ENCODE data around the gene UPF2. TPM values are rescaled to one million over a fixed set of nuclear protein-coding genes. Genes with fewer than 3 reads are reported as not detected.
A peak's percentile ranks its signal among the peaks of the same experiment; 100 is the strongest.
"Not testable (repeated sequence)": the region's sequence is repeated elsewhere in the genome, so short reads cannot be mapped to it uniquely, and the experiment has no call there.

UPF2 gene
- total and polyA plus RNA-seq, 12 donors: 5.1 to 24.3 (median 12.1) TPM

- no peak for TF ChIP-seq POLR2A (IDR thresholded peaks at IDR 0.05)
- no peak for TF ChIP-seq CTCF (IDR thresholded peaks at IDR 0.05)
- H3K4me1 ChIP-seq (replicated peaks in 1 of 2): no peaks in the 10 kb centered on the region
- no peak overlapping the region for H3K27ac ChIP-seq
- no peaks in the 10 kb centered on the region for H3K36me3 ChIP-seq (replicated peaks in 1 of 2)
- H3K27me3 ChIP-seq: no peaks in the 10 kb centered on the region
- no peak for DNase-seq
- intact Hi-C loops (cut with DNase I): no loop called here
- 95 to 100% (median 98%) methylated on average over 1 of the region's 1 CpG for WGBS, 4 donors
- no peaks in the 10 kb centered on the region for H3K9me3 ChIP-seq (replicated peaks in 1 of 3)
- no peak overlapping the region for H3K4me3 ChIP-seq
Measured at GRCh38 chr10:12013926-12014325, 28.7 kb downstream of the UPF2 start.

- H3K4me3 ChIP-seq; H3K27ac ChIP-seq; H3K27me3 ChIP-seq; intact Hi-C loops (cut with DNase I); H3K4me1 ChIP-seq (replicated peaks in 1 of 2); H3K36me3 ChIP-seq (replicated peaks in 1 of 2); H3K9me3 ChIP-seq (replicated peaks in 1 of 3): not testable (repeated sequence)
- peak in 1 of 7 donors; percentile 13 for DNase-seq
- WGBS, 4 donors: 93 to 97% (median 96%) methylated on average over 6 of the region's 6 CpGs
Measured at GRCh38 chr10:12013391-12013790, 29.2 kb downstream of the UPF2 start.

GRCh38 chr10:12010353-12010752 is 32.3 kb downstream of the UPF2 start:
- Histone ChIP-seq H3K9me3 (replicated peaks in 1 of 3) (no peaks in the 10 kb centered on the region), H3K27me3 (no peaks in the 10 kb centered on the region), H3K4me3 (no peak overlapping the region), H3K4me1 (replicated peaks in 1 of 2) (no peaks in the 10 kb centered on the region), H3K36me3 (replicated peaks in 1 of 2) (no peaks in the 10 kb centered on the region), H3K27ac (no peak overlapping the region)
- no peak for DNase-seq
- intact Hi-C loops (cut with DNase I): no loop called here
- 93 to 97% (median 95%) methylated on average over 4 of the region's 4 CpGs for WGBS, 4 donors
- TF ChIP-seq POLR2A (IDR thresholded peaks at IDR 0.05): no peak
- no peak for TF ChIP-seq CTCF (IDR thresholded peaks at IDR 0.05)

GRCh38 chr10:12008842-12009241 is 33.8 kb downstream of the UPF2 start:
- H3K9me3 ChIP-seq (replicated peaks in 1 of 3); H3K4me3 ChIP-seq; H3K4me1 ChIP-seq (replicated peaks in 1 of 2); DNase-seq; H3K27me3 ChIP-seq; H3K27ac ChIP-seq; intact Hi-C loops (cut with DNase I): not testable (repeated sequence)
- H3K36me3 ChIP-seq (replicated peaks in 1 of 2): peaks cover 0 to 10% of the 10 kb centered on the region in 2 donors

- H3K4me1 ChIP-seq (replicated peaks in 1 of 2): no peaks in the 10 kb centered on the region
- H3K36me3 ChIP-seq (replicated peaks in 1 of 2): peaks cover 0 to 19% of the 10 kb centered on the region in 2 donors
- H3K27me3 ChIP-seq: no peaks in the 10 kb centered on the region
- H3K27ac ChIP-seq: no peak overlapping the region
- no peak overlapping the region for H3K4me3 ChIP-seq
- no peak for TF ChIP-seq CTCF (IDR thresholded peaks at IDR 0.05)
- TF ChIP-seq POLR2A (IDR thresholded peaks at IDR 0.05): no peak
- no peaks in the 10 kb centered on the region for H3K9me3 ChIP-seq (replicated peaks in 1 of 3)
- 92 to 97% (median 95%) methylated on average over 4 of the region's 4 CpGs for WGBS, 4 donors
- intact Hi-C loops (cut with DNase I): no loop called here
- DNase-seq: no peak
Measured at GRCh38 chr10:12006671-12007070, 35.9 kb downstream of the UPF2 start.

Measured in adrenal gland (tissue), 12 donors.